Smooth muscle cell of the brain vasculature (primary cell): ENCODE measurements around the gene LACC1.
A peak's percentile ranks its signal among the peaks of the same experiment; 100 is the strongest.

Experiments used
- DNase-seq: peaks from one replicate; pipeline ENCODE4 v3.0.0-alpha.2; 2012; ENCODE audit warnings: low read depth, low spot score

The LACC1 gene

GRCh38 chr13:43883631-43884030, 3.9 kb downstream of the LACC1 start:
- DNase-seq = no peak

DNA sequence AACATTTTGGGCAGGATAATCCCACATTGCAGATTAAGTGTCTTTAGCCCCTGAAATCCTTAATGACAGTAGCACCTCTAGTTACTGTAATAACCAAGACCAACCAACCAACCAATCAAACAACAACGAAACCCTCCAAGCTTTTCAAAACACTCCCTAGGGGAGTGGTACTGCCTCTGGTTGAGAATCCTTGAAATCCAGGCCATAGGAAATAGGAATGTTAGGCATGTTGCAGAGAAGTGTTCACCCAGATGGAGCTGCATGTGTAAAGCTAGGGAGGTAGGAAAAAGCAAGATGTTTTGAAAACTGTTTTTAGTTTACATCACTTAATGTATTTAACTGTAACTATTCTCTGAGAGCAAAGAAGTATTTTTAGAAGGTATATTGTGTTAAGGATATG, 4.5 kb downstream of the LACC1 start:
- DNase-seq = no peak

DNA sequence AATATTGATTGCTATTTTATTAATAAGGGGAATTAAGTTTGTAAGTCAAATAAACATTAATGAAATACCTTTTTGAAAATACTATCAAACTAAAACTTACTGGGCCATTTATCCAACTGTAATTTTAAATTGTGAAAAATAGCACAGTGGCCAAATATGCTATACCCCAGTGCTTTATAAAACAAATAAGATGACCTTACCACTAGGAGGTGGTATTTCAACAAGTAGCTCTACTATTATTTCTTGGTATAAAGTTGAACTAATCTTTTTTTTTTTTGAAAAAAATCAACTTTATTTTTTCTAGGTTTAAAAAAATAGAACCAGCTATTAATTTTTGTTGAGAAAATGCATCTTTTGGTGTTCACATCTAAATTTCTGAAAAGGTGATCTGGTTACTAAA, 14.7 kb downstream of the LACC1 start:
- DNase-seq = no peak

GRCh38 chr13:43895940-43896339, 16.2 kb downstream of the LACC1 start:
- DNase-seq = no peak

DNA sequence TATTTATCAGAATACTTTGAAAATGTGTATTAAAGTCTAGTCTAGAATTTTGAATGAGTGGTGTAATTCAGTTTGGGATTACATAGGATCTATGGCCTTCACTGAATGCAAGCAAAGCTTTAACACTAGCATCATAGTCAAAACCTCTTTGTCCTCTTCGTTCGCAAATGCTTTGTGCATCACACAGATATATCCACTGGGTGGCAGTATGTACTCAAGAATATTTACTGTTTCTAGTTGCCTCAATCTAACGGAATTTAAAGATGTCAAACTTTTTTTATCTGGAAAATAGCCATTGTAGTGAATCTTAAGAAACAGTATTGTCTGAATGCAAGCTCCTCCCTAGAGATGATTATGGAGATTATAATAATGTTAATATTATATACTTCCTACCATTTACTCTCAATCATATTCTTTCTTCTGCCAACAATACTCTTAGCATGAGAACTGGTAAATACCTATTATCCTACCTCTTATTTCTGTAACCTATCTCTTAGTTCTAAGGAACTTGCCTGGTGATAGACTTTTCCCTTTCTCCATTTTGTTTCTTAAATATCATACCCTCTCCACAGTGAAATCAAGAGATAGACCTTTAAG, 25.8 kb downstream of the LACC1 start:
- DNase-seq = peak; percentile 62

DNA sequence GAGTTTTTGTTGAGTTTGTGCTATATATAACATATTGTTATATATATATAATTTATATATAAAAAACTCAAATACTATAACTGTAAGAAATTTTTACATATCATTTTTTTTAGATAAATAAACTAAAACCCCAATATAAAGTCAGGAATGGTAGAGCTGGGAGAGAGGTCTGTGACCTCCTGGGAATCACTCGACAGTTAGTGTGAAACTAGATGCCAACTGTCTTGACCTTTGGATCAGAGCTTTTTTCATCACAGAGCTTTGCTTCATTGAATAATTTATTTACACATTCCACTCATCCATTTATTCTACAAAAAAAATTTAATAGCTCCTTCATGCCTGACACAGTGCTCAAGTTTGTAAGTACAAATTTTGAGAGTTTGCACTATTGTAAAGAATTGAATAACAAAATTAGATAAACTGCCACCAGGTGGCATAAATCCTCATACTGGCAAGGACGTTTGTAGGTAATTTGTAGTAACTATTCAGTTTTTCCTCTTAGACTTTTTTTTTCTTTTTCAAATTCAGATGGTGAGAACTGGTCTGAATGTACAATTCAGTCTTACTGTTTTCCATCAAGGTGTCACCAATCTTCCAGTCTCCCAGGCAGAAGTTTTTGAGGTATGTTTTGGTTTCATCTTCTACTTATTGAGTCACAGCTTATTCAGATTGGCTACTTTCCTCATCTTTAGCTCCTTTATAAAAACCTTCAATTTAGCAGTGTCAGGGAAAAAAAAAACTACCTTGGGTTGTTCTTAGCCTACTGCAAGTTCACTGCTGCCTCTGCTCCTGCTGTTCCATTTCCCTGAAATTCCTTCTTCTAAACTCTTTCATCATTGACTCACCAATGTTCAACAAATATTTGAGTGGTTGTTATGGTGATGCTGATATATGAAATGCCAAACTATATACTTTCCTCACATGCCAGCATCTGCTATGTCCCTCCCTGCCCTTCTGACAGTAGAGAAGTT, 28.7 kb downstream of the LACC1 start:
- no peak for DNase-seq

GRCh38 chr13:43910856-43911255, 31.2 kb downstream of the LACC1 start:
- no peak for DNase-seq

- DNase-seq = no peak
Measured at GRCh38 chr13:43911278-43911677, 31.6 kb downstream of the LACC1 start.

DNA sequence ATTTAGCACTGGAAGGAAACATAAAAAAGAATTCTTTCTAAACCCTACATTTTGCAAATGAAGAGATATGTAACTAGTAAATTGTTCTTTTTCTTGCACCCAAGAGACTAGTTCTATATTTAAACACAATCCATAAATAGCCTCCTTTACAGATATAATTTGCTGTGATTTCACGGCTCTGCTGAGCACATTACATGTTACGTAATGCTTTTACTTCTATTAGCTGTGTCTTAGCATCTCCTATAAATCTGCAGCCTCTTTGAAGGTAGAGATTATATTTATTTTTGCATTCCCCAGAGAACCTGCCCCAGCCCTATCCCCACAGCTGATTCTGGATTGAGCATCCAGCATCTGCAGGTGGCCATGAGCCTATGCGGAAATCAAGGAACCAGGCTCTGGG, 32.2 kb downstream of the LACC1 start:
- DNase-seq = no peak

DNA sequence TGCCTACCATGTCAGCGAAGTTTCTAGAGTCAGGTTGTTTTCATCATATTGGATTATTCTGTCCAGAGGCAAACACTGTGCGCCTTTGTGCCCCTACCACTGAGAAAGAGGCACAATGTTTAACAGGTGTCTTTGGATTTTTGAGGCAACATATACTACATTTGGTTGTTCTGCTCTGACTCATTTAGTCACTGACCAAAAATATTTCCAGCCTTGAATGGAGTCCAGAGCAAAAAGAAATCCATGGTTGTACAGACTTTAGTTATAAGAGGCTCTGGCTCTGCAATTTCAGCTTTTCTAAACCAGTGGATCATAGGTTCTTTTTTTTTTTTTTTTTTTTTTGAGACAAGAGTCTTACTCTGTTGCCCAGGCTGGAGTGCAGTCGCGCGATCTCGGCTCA, 35.7 kb downstream of the LACC1 start:
- DNase-seq = no peak

DNA sequence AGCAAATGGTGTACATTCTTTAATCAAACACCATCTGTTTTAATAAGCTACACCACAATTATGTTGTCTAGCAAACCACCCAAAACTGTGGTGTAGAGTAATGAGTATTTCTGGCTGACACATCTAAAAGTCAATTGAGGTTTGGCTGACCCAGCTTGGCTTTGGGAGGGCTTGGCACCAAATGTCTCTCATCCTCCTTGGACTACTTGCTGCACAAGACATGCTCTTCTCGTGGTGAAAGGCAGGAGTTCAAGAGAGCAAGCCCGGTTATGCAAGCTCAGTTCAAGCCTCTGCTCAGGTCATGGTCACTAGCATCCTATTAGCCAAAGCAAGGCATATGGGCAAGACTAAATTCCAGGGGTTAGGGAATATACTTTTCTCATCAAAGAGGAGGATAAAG, 37.1 kb downstream of the LACC1 start:
- no peak for DNase-seq

DNA sequence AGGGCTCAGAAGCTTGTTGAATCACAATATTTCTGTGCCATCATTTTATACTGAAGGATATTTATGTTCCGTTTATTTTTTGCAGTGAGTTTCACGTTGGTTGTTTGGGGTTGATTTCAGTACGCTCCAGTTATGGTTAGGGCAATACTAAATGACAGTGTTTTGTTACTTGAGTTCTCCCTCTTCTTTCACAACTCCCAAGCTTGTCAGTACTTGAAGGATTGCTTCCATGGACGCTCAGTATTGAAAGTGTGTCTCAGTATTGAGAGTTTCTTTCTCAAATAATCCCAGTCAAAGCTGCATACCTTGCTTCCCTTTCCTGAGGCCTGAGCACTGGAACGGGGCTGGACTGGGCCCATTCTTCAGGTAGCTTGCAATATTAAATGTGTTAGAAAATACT, 38.9 kb downstream of the LACC1 start:
- no peak for DNase-seq

- DNase-seq = no peak
Measured at GRCh38 chr13:43920965-43921674, 41.4 kb downstream of the LACC1 start.

GRCh38 chr13:43924549-43925245, 45.0 kb downstream of the LACC1 start:
- DNase-seq = no peak

DNA sequence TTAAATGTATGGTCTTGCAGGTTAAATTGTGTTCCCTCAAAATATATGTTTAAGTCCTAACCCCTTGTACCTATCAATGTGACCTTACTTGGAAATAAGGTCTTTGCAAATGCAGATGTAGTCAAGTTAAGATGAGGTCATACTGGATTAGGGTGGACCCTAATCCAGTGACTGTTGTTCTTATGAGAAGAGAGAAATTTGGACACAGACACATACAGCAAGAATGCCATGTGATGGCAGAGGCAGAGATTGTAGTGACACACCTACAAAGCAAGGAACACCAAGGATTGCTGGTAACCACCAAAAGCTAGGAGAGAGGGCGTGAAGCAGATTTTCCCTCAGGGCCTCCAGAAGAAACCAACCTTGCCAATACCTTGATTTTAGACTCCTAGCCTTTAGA, 50.2 kb downstream of the LACC1 start:
- no peak for DNase-seq

DNA sequence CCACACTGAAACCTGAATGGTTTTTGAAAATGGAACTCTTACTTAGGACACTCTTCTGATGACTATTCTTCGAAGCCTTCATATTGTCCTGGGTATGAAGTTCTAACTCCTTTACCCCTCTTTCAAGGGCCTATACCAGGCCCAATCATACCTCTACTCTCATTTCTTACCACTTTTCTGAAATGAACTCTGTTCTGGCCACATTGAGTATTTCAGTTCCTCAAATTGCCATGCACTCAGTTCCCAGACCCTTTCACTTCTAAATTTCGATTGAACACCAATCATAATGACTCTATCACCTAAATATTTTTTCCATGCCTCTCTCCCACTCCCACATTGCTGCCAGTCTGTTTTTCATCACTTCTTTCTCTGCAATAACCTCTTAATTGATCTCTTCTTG, 53.7 kb downstream of the LACC1 start:
- no peak for DNase-seq

GRCh38 chr13:43934273-43934672, 54.6 kb downstream of the LACC1 start:
- no peak for DNase-seq

- DNase-seq = no peak
Measured at GRCh38 chr13:43935878-43936277, 56.2 kb downstream of the LACC1 start.

DNA sequence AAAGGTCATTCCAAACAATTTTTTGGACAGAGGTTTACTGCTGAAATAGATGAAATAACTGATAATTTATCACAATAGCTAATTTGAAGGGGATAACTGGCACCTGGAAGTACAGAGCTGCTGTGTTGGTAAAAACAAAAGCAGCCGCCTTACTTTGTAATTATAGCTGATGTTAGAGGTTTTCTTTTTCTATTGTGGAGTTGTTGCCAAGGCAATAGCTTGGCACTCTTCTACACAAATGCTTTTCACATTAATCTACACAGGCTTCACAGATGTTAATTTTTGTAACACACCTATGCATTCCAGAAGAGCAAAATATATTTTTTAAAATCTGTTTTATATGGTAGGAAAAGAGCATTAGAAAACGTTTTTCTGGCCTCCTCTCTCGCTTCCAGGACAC, 56.9 kb downstream of the LACC1 start:
- DNase-seq = no peak

DNA sequence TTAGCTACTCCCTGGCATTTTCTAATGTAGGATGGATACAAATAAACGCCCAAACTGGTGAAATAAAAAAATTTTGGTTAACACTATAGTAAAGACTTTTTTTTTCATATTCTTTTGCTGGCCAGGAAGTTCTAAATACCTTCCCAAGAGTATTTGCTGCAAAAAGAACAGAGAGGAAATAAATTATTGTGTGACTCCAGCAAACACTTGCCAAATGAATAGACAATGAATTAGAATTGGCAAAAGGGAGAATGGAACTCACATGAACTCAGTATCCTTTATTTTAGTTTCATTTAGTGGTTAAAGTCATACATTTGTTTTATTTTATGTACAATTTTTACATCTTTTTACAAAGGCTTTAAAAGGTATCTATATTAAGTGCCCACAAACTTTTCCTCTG, 58.1 kb downstream of the LACC1 start:
- DNase-seq = no peak

GRCh38 chr13:43938449-43938848, 58.7 kb downstream of the LACC1 start:
- DNase-seq = no peak

DNA sequence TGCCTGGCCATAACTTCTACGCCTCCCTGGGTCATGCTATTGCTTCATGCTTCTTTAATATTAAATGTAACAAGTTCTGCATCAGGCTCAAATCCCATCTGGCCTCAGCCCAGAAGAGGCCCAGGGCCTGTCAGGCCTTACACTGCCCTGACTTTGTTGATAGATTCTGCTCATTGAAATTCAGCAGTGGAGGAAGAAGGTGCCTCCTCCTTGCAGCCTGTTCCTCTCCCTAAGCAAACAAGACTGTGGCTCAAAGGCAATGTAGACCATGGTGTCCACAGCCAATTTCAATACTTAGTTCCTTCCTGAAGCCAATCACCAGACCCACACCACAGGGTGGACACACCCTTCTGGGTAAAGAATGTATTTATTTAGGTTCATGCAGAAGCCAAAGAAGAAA, 59.4 kb downstream of the LACC1 start:
- no peak for DNase-seq
